Caco-2 (cell line): Measurements from ENCODE around the gene VIPR2. TPM values are rescaled to one million over a fixed set of nuclear protein-coding genes. Genes with fewer than 3 reads are reported as not detected.

Source experiments
- BruUV-seq: library from RNA; stranded (reverse); fragments of 400-500 nt; replicated peaks from 2 replicates; lab custom pipeline; 2021; lab: Mats Ljungman, UMichigan
- CTCF ChIA-PET: fragments of 300-600 bp; sonication (Branson Sonifier 250); formaldehyde crosslinking; loops from one replicate; lab custom pipeline; 2022; ENCODE audit warnings: antibody characterized with exemption; lab: Charles Lee
- POLR2A ChIA-PET: fragments of 300-600 bp; sonication (Branson Sonifier 250); formaldehyde crosslinking; loops from one replicate; lab custom pipeline; 2022; ENCODE audit warnings: antibody characterized with exemption; lab: Charles Lee
- DNase-seq, 2 experiments: peaks; one replicate each; pipeline versions ENCODE4 v3.0.0 to v3.0.0-alpha.2; 2020 to 2022
- H3K27me3 ChIP-seq: replicated peaks from 2 replicates; pipeline ENCODE4 v1.6.0; 2011; ENCODE audit warnings: low read length; ENCODE audit not compliant: control insufficient read depth, insufficient read depth
- H3K36me3 ChIP-seq: 2 replicates; pipeline ENCODE4 v1.5.1; 2011; ENCODE audit warnings: low read length; ENCODE audit not compliant: control insufficient read depth, insufficient read depth
- H3K4me1 ChIP-seq: fragments of 250-450 bp; sonication (Bioruptor Pico); 2 replicates; pipeline ENCODE4 v1.5.1; 2020; ENCODE audit warnings: mild to moderate bottlenecking
- H3K4me3 ChIP-seq: 2 replicates; pipeline ENCODE4 v1.5.1; 2011; ENCODE audit warnings: low read depth, mild to moderate bottlenecking, control low read depth, low read length
- H3K9me3 ChIP-seq: fragments of 250-450 bp; sonication (Bioruptor Pico); 2 replicates; pipeline ENCODE4 v1.5.1; 2020; ENCODE audit warnings: mild to moderate bottlenecking, moderate library complexity
- H3K27ac Mint-ChIP-seq: one replicate; pipeline ENCODE4 v1.8.0; 2022; ENCODE audit warnings: mixed read lengths; ENCODE audit not compliant: unreplicated experiment
- H3K27me3 Mint-ChIP-seq: one replicate; pipeline ENCODE4 v1.8.0; 2022; ENCODE audit warnings: mixed read lengths; ENCODE audit not compliant: insufficient read depth, unreplicated experiment
- H3K36me3 Mint-ChIP-seq: one replicate; pipeline ENCODE4 v1.8.0; 2022; ENCODE audit warnings: mild to moderate bottlenecking, mixed read lengths; ENCODE audit not compliant: insufficient read depth, unreplicated experiment
- H3K4me1 Mint-ChIP-seq: one replicate; pipeline ENCODE4 v1.8.0; 2022; ENCODE audit warnings: low read depth, mixed read lengths; ENCODE audit not compliant: unreplicated experiment
- H3K4me3 Mint-ChIP-seq: one replicate; pipeline ENCODE4 v1.8.0; 2022; ENCODE audit warnings: mild to moderate bottlenecking, moderate library complexity, mixed read lengths; ENCODE audit not compliant: unreplicated experiment
- H3K9me3 Mint-ChIP-seq: one replicate; pipeline ENCODE4 v1.8.0; 2022; ENCODE audit warnings: mixed read lengths; ENCODE audit not compliant: unreplicated experiment
- CTCF ChIP-seq, 2 experiments: fragments of 200-600 bp in 1 of 2; IDR thresholded peaks; 1 replicate in 1 of 2; 2 replicates in 1 of 2; pipeline versions ENCODE4 v1.5.1 to v1.8.0; 2011 to 2022; ENCODE audit warnings: antibody characterized with exemption in 1 of 2, control low read depth in 1 of 2, inconsistent platforms in 1 of 2, low read depth in 1 of 2, low read length in 1 of 2, mild to moderate bottlenecking in 1 of 2, moderate library complexity in 1 of 2; ENCODE audit not compliant: insufficient read depth in 1 of 2, severe bottlenecking in 1 of 2, unreplicated experiment in 1 of 2
- intact Hi-C: fragments of 100-400 bp; cut with micrococcal nuclease; formaldehyde crosslinking; loops from one replicate; pipeline ENCODE4 v1.10.0; 2022; ENCODE audit not compliant: unreplicated experiment
- total RNA-seq: library from RNA; stranded (reverse); gene quantifications from 2 replicates; pipeline ENCODE4 v1.2.3, GENCODE V29; 2022

The VIPR2 gene
- total RNA-seq, 1 experiment from 2014 or later = not detected

GRCh38 chr7:159033473-159033825 is 111.2 kb downstream of the VIPR2 start:
- Histone ChIP-seq H3K4me3 (no peak overlapping the region), H3K36me3 (no peaks in the 10 kb centered on the region), H3K27me3 (no peaks in the 10 kb centered on the region), H3K4me1 (no peaks in the 10 kb centered on the region; the same call in 1 of the 2 replicates), H3K9me3 (no peaks in the 10 kb centered on the region)
- Mint-ChIP-seq H3K36me3 (no peaks in the 10 kb centered on the region), H3K9me3 (no peaks in the 10 kb centered on the region), H3K27ac (no peak overlapping the region), H3K4me3 (no peak overlapping the region), H3K4me1 (no peaks in the 10 kb centered on the region), H3K27me3 (peaks cover 6% of the 10 kb centered on the region)
- intact Hi-C loops = no loop called here
- DNase-seq = no peak
- no peak for TF ChIP-seq CTCF (IDR thresholded peaks at IDR 0.05; ENCODE audit: insufficient read depth in 1 of 2, low read depth in 1 of 2, low read length in 1 of 2, severe bottlenecking in 1 of 2, unreplicated experiment in 1 of 2)
- ChIA-PET CTCF (no interaction called here), POLR2A (no interaction called here)
- no TSS peak for BruUV-seq

- no peaks in the 10 kb centered on the region for H3K9me3 Mint-ChIP-seq
- H3K4me1 ChIP-seq = peaks cover 3% of the 10 kb centered on the region
- ChIA-PET POLR2A (no interaction called here), CTCF (no interaction called here)
- no peaks in the 10 kb centered on the region for H3K36me3 Mint-ChIP-seq
- BruUV-seq = no TSS peak
- no peak overlapping the region for H3K4me3 Mint-ChIP-seq
- peaks cover 2% of the 10 kb centered on the region for H3K27me3 Mint-ChIP-seq
- no peaks in the 10 kb centered on the region for H3K36me3 ChIP-seq
- no peaks in the 10 kb centered on the region for H3K9me3 ChIP-seq
- no peaks in the 10 kb centered on the region for H3K27me3 ChIP-seq
- no peak overlapping the region for H3K4me3 ChIP-seq
- no peaks in the 10 kb centered on the region for H3K4me1 Mint-ChIP-seq
- TF ChIP-seq CTCF (IDR thresholded peaks at IDR 0.05; ENCODE audit: insufficient read depth in 1 of 2, low read depth in 1 of 2, low read length in 1 of 2, severe bottlenecking in 1 of 2, unreplicated experiment in 1 of 2) = no peak
- intact Hi-C loops = no loop called here
- no peak overlapping the region for H3K27ac Mint-ChIP-seq
- no peak for DNase-seq
Measured at GRCh38 chr7:159032753-159033472, 111.8 kb downstream of the VIPR2 start.

- H3K27ac Mint-ChIP-seq = no peak overlapping the region
Measured at GRCh38 chr7:159032322-159032721, 112.3 kb downstream of the VIPR2 start.

More at GRCh38 chr7:159032322-159032721, 112.3 kb downstream of the VIPR2 start:
- Mint-ChIP-seq H3K27me3 (peaks cover 2% of the 10 kb centered on the region), H3K4me1 (no peaks in the 10 kb centered on the region), H3K9me3 (no peaks in the 10 kb centered on the region), H3K4me3 (no peak overlapping the region), H3K36me3 (no peaks in the 10 kb centered on the region)
- Histone ChIP-seq H3K4me1 (peaks cover 8% of the 10 kb centered on the region), H3K36me3 (no peaks in the 10 kb centered on the region), H3K9me3 (no peaks in the 10 kb centered on the region), H3K4me3 (no peak overlapping the region), H3K27me3 (no peaks in the 10 kb centered on the region)
- no peak for DNase-seq
- BruUV-seq = no TSS peak
- POLR2A ChIA-PET = no interaction called here
- TF ChIP-seq CTCF (IDR thresholded peaks at IDR 0.05; ENCODE audit: insufficient read depth in 1 of 2, low read depth in 1 of 2, low read length in 1 of 2, severe bottlenecking in 1 of 2, unreplicated experiment in 1 of 2) = no peak
- CTCF ChIA-PET = no interaction called here
- intact Hi-C loops = no loop called here
